HG03439 (cell line): ENCODE data around the gene ADGRV1.

Experiments
- ATAC-seq: cut with Tn5 transposase; IDR thresholded peaks from one replicate; pipeline ENCODE4 v1.9.1; 2021; ENCODE audit warnings: mild to moderate bottlenecking, moderate library complexity; ENCODE audit not compliant: unreplicated experiment

Gene ADGRV1

DNA sequence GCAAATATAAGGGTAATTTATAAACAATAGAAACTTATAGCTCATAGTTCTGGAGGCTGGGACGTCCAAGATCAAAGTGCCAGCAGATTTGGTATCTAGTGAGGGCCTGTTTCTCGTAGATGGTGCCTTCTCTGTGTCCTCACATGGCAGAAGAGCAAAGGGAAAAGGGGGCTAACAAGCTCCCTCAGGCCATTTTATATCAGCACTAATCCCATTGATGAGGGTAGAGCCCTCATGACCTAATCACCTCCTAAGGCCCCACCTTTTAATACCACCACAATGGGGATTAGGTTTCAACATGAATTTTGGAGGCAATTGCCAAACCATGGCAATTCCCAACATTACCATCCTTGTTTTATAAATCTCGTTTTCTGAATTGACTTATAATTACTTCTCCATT, 564.7 kb downstream of the ADGRV1 start:
- ATAC-seq: no peak

DNA sequence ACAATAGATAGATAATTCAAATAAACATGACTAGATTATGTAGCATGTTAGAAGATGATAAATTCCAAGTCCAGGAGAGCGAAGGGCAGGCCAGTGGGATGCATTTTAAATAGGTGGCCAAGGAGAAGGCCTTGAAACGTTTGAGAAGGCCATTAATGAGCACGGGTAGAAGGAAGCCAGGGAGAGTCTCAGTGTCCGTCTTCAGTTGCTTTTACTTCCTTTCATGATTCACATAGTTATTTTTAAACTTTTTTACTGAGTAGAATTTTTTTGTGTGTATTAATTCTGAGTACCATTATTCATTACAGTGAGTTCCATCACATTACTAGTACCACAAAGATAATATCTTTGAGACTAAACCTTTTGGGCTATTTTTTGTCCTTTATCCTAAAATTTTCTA, 565.3 kb downstream of the ADGRV1 start:
- no peak for ATAC-seq

DNA sequence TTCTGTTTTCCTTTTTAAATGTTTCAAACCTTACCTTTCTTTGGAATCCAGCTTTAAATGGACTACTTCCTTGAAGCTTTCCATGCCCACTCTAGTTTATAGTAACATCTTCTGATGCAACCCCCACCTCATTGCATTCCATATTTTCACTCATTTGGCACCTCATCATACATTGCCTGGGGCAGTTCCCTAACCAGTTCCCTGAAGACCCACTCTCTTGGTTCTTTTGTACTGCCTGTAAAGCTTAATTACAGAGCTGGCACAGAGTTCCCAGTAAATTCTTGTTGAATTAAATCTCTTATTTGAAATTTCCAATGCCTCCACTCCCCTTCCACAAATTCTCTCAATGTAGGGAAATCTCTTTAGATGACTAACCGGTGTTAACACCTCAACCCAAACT, 567.3 kb downstream of the ADGRV1 start:
- ATAC-seq: no peak

DNA sequence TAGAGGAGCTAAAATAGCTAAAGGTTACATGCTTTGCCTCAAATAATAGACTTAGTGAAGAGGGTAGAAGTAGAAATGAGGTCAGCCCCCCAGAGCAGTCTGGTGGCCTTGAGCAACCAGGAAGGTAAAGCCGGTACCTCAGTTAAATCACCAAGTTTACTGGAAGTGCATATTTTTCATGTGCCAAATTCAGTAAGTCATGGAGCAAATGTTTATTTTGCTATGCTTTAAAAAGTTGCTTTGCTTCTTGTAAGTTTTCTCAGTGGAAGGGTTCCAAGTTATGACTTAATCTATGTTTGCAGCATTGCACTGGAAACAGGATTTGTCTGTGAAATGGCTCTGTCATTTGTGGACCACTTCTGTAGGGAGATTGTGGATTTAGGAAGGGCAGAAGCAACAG, 567.9 kb downstream of the ADGRV1 start:
- ATAC-seq: no peak

DNA sequence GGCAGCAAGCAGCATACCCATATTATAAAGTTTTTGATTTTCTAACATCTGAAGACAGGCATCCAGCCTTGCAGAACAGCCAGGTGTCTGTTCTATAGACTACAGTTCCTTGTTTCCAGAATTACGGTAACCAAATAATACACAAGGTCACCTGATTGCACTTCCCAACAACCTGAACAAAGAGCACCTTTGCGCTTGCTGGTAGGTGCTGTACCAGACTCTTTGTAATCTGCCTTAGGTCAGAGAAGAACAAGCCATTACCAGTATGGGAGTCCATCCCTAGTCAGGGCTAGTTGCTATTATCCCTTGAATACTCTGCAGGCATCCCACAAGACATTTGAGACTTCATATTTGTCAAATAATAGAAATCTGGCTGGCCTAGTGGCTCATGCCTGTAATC, 568.3 kb downstream of the ADGRV1 start:
- no peak for ATAC-seq

DNA sequence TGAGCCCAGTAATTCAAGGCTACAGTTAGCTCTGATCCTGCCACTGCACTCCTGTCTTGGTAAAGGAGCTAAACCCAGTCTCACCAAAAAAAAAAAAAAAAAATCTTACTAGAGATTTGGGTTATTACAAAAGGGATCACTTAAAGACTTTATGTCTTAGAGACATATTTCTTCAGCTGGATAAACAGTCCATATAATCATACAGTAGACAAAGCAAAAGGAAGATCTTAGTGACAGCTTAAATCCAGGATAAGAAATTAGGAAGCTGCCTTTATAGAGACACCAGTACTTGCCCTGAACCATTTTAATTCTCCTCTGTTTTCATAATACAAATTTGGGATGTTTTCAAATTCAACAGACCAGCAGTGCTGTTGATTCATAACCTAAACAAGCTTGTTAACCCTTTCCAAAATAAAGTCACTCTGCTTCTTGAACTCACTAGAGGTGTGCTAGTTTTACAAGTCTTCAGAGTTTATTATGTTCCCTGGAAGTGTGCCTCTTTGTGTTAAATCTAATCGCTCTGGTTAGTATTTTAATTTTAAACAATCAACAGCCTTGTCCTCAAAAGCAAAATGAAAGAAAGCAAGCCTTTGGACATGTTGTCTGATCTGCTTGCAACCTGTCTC, 569.0 kb downstream of the ADGRV1 start:
- ATAC-seq: no peak

DNA sequence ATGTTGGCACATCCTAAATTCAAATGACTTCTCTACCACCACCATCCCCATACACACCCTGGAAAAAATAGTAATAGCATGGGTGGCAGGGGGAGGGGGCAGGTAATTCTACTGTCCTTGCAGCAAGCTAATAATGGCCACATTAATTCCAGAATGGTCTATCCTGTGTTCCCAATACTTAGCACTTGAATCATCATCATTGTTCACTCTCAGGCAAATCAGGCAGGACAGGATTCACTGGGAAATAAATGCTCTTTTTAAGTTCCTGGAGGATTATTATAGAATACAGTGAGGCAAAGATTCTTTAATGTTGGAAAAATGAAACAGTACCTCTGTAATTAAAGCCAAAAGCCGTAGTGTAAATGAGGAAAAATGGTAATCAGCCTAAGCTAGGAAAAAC, 570.0 kb downstream of the ADGRV1 start:
- no peak for ATAC-seq

DNA sequence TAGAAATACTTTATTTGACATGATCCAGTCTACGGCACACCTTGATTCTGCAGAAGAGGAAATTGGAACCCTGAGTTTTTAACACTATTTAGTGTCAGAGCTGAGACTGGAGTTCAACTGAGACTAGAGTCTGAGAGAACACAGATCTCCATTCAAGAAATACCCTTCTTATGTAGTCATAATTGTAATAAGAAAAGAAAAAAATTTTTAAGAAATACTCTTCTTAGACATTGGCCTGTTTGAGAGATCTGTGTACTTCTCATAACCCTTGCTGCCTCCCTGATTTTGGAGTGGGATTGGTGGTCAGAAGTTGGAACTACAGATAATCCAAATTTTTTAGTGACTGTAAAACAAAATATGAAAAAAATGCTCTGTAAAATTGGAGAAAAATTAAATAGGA, 571.2 kb downstream of the ADGRV1 start:
- no peak for ATAC-seq

DNA sequence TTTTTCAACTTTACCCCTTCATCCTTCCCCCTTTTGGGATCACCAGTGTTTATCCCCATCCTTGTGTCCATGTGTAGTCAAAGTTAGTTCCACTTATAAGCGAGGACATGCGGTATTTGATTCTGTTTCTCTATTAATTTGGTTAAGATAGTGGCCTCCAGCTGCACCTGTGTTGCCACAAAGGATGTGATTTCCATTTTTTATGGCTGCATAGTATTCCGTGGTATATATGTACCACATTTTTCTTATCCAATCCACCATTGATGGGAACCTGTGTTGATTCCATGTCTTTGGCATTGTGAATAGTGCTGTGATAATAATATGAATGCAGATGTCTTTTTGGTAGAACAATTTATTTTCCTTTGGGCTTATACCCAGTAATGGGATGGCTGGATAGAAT, 572.2 kb downstream of the ADGRV1 start:
- ATAC-seq: no peak

DNA sequence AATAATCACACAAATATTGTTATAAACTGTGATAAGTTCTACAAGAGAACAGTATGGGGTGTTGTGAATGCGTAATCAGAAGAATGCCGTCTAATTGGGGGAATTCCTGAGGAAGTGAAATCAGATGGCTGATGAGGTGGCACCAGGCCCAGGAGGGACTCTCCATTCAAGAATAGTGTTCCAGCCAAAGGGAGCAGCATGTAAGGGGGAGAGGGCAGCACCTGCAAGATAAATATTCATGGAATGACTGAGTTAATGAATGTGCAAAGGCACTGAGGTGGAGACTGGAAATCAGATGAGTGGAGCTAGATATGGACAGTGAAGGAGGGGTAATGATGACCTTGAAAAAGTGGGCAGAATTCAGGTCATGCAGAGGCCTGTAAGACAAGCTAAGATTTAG, 574.0 kb downstream of the ADGRV1 start:
- ATAC-seq: no peak

DNA sequence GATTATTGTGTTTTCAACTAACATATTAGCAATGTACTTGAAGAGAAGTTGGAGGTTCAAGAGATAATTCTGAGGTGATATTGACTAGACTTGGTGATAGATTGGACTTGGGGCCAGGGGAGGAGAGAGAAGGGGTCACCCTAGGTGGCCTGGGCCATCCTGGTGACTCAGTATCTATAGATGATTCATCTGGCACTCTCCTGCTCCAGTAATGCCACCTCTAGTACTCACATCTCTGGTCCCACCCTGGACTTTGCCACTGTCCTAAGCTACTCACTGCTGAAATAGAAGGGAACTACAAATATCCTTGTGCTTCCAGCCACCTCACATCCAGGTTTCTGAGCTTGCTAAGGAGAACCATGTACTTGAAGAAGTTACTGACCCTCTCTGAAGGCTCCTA, 574.6 kb downstream of the ADGRV1 start:
- ATAC-seq: no peak

DNA sequence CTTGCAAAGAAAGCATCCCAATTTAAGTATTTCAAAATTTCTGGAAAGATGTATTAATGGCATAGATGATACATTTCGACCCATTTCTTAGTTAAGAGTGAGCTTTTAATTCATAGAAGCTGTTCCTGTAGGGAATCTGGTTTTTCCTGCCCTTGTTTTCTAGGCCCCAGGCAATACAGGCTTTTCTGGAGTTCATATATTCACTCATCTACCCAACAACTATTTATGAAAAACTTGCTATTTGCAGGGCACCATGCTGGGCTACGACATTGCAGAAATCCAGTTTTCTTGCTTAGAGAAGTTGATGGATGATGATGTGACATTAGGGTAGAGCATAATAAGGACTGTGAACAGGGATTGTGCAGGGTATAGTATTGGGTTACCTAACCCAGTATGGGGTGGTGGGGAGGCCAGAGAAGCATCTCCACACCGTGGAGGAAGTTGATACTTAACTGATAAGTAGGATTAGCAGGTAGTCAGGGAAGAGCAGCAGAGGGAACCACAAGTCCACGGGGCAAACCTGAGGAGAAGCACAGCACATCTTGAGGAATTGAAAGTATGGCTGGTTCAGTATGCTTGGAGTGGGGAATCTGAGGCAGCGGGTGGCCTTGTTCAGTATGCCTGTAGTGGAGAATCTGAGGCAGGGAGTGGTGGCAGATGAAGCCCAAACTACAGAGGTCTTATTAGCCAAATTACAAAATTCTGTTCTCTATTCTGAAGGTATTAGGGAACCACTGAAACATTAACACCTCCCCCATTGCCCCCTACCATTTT, 577.1 kb downstream of the ADGRV1 start:
- no peak for ATAC-seq

DNA sequence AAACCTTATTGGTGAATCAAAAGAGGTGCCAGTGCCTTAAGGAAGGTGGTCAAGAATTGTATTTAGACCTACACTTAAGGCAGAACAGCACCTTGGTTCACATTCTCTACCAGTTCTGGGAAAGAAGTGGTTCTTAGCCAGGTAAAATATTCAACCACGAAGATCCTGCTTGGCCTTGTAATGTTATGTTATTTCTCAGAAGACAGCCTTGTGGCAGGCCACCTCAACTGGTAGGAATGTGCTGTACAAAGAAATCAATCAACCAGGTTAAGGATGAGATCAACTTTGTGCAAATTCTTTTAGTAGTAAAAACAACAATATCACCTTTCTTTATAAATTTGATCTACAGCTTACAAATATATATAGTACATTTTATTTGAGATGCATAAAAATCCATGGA, 577.7 kb downstream of the ADGRV1 start:
- no peak for ATAC-seq

DNA sequence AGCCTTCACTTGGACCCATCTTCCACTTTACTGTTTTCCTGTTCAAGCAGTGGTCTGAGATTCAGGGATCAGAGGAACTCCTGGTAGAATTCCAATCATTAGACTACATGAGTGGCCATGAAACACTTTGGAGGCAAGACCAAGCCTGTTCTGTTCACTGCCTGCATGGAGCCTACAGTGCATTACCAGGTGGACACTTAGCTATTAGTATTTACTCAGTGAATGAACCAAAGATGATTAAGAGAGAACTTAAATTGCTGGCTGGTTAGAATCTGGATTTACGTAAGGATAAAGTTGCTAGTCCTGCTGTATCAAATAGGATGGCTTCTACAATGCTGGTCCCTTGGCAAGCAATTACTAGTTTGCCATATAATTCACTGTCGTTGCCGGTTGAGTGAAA, 579.0 kb downstream of the ADGRV1 start:
- ATAC-seq: no peak

DNA sequence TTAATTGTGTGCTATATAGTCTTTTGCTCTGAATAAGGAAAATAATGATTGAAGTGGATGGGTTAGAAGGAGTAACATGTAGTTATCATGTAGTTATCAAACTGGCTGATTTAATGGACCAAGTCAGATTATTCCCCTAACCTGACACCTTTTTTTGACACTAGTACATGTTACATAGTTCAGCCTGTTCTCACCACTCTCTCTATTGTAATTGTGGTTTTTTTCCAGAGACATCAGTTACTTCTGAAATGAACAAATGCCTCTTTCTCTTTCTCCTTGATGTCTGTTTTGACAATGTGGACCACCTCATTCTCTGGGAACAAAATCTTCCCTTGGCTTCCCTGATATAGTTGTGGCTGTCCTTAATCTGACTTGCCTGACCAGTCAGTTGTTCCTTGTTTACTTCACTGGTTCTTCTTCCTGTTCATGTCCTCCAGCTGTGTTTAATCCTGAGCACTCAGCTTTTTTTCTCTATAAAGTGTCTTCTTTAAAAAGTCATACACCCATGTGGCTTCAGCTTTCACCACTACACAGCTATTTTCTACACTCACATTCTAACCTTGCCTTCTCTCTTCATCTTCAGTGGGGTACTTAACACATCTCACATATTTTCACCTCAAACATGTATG, 581.1 kb downstream of the ADGRV1 start:
- no peak for ATAC-seq

DNA sequence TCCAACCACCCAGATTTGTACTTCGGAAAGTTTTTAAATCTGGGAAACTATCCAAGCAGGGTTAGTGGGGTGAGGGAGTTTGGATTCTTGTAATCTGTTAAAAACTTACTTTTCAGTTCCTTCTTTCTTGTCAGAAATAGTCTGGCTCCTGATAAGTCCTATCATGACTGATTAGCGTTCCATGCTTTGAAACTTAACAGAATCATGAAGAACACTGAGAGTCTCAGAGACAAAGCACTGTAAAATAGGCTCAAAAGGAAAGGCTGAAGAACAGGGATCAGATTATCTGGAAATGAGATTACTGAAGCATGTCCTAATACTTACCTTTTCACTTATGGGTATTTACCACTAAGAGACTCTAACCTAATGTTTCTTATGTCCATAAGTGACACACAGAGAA, 582.1 kb downstream of the ADGRV1 start:
- ATAC-seq: no peak

DNA sequence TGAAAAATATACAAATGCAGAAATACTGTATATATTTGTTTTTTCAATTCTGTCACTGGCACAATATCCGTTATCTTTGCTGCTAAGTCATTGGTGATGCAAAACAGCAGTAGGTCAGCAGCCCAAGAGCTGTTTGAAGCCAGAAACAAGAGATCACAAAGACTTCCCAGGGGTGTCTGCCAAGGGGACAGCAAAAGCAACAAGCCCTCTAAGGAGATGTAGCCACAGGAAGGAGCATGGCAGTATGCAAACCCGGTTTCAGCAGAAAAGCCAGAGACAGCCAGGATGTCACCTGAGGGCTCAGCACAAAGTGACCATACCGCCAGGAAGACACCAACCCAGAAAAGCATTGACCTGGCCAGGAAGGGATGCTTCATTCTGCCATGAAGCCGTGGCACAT, 583.0 kb downstream of the ADGRV1 start:
- no peak for ATAC-seq

DNA sequence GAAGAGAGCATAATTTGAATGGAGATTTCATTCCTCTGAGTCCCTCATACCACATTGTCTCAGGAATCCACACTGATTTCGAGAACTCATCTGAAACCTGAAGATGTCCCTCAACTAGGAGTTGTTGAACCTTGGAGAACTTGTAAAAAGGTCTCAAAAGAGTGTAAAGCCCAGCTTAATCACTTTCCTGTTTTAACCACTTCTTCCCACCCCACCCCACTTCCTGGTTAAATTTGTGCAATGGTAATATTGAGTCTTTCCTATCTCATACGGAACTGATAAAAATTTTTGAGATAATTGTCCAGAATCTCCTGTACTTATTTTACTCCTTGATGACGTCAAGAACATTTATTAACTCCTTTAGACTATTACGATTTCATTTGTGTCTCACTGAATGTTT, 583.8 kb downstream of the ADGRV1 start:
- no peak for ATAC-seq

DNA sequence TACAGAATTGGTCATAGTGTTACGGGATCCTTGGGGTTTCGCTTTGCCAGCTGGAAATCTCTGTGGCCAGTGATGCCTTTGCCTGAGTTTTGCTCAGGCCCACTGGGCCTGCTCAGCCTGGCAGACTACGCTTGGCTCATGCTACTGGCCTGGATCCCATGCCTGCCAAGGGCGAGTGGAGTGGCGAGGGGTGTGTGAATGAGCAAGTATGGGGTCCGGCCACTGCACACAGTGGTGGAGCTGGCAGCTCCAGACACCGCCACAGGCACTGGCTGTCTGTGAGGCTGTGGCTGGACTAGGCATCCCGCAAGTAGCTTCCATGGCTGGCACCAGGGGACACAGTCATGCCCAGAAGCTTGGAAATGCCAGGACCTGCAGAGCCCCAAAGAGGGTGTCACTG, 584.2 kb downstream of the ADGRV1 start:
- ATAC-seq: no peak

DNA sequence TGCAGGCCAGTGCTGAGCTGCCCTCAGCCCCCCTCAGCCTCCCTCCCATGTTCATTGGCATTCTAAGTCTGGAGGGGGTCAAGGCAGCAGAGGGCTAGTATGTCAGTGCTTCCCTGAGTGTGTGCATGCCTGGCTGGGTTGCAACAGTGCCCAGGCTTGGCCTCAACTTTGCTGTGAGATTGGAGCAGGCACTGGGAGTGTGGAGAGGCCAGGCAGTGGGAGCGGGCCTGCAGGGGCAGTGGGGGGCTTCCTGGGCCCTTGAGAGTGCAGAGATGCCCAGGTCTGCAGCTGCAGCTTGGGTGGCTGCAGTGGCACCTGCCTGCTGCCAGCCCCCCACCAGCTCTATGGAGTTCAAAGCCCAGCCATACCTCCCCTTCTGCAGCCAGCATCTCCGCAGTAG, 585.2 kb downstream of the ADGRV1 start:
- no peak for ATAC-seq

DNA sequence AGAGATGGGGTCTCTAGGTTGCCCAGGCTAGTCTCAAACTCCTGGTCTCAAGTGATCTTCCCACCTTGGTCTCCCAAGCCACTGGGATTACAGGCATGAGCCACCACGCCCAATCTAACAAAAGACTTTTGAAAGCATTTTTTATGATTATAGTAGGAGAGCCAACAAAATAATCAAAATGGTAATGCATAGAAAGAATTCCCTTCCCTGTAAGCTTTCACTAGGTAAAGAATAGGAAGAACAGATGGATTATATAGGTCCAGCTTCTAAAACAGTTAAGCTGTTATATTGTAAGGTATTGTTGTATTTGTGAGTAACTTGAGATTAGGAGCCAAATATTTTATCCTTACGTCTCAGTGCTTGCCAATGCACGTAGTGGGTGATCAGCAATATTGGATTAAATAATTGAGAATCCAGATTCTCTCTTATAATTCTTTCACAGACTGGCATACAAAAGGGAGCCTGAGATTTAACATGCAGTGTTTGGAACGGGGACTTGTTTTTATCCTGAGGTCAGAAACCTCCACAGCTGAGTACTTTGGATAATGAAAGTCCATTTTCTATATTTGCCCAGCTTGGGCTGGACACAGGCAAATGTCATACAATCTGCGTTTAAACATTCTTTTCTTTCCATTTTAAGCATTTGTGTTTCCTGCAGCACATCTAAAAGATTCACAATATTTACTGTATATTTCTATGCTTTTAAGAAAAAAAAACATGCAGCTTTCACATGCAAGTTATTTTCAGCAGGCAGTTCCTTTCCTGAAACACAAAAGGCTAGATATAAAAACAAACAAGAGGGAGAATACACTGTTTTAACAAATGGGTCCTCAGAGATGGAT, 586.1 kb downstream of the ADGRV1 start:
- no peak for ATAC-seq

DNA sequence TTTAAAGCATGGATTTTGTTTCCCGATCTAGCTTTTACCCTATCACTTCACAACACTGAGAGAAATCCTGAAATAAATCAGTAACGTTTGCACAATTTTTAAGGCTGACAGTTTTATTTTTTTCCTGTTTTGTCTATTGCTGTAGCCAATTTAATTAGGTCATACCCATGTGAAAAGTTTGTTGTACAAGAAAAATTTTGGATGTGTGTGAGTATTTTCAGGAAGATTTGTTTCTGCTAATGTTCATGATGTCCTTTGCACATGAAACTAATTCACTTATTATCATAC, 586.7 kb downstream of the ADGRV1 start:
- ATAC-seq: no peak
